HL-60 (cell line): Measurements from ENCODE around the gene MAPK11.

ENCODE experiments used
- DNase-seq, 2 experiments: peaks; one replicate each; pipeline ENCODE4 v3.0.0-alpha.2; 2010 to 2020; ENCODE audit warnings: low read depth in 1 of 2, low spot score in 1 of 2
- H3K27ac ChIP-seq: fragments of 250-450 bp; sonication (Bioruptor Pico); replicated peaks from 2 replicates; pipeline ENCODE4 v1.5.1; 2020; ENCODE audit warnings: mild to moderate bottlenecking, moderate library complexity
- H3K27me3 ChIP-seq: fragments of 250-450 bp; sonication (Bioruptor Pico); 2 replicates; pipeline ENCODE4 v1.5.1; 2021; ENCODE audit warnings: mild to moderate bottlenecking, moderate library complexity; ENCODE audit not compliant: insufficient read depth, poor library complexity, severe bottlenecking
- H3K4me3 ChIP-seq: replicated peaks from 2 replicates; pipeline ENCODE4 v1.5.1; 2011; ENCODE audit warnings: mild to moderate bottlenecking, control low read depth, low read length; ENCODE audit not compliant: insufficient read depth
- GABPA ChIP-seq: IDR thresholded peaks from 2 replicates; pipeline ENCODE4 v1.6.1; 2012; ENCODE audit warnings: low read depth
- POLR2AphosphoS5 ChIP-seq: IDR thresholded peaks from 2 replicates; pipeline ENCODE4 v1.6.1; 2012; ENCODE audit warnings: low read depth
- SPI1 ChIP-seq: IDR thresholded peaks from 2 replicates; pipeline ENCODE4 v1.6.1; 2012; ENCODE audit warnings: low read depth, mild to moderate bottlenecking, borderline replicate concordance
- TF ChIP-seq, protein P1 (sequence below): IDR thresholded peaks from one replicate; pipeline ENCODE4 v1.5.1; 2011; ENCODE audit warnings: low read length, control low read depth, inconsistent platforms; ENCODE audit not compliant: insufficient read depth
- TF ChIP-seq, protein P2 (sequence below): IDR thresholded peaks from 2 replicates; pipeline ENCODE4 v1.6.1; 2012; ENCODE audit warnings: low read depth; ENCODE audit not compliant: insufficient replicate concordance

The MAPK11 gene

DNA sequence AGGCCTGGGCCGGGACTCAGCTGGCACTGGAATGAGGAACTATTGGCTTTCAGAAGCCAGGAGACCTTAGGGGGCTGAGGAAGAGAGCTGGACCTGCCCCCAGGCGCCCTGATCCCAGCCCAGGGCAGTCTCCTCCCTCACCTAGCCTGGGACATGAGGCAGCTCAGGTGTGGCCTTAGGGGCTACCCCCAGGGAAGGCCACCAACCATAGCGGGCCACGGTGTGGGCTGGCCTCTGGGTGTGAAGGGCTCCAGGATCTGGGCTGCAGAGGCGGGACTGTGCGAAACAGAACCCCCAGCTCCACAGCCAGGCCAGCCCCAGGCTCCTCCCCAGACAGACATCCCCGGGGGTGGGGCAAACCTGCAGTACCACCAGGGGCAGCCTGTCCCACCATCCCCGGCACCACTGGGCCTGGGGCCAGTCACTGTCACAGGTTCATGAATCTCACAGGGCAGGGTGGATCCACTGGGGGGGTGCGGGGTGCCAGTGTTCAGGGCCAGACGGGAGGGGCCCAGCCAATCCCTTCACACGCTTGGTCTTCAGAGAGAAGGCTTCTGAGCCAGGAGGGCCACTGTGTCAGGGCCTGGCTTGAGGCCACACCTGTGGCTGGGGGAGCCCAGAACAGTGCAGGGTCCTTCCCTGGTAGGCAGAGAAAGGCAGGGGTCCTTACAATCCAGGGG is 33.8 kb upstream of the MAPK11 start:
- Histone ChIP-seq H3K27ac (peak overlapping the region; percentile 62), H3K4me3 (peak overlapping the region; percentile 17), H3K27me3 (no peaks in the 10 kb centered on the region)
- no peak for TF ChIP-seq POLR2AphosphoS5
- TF ChIP-seq, protein P1, sequence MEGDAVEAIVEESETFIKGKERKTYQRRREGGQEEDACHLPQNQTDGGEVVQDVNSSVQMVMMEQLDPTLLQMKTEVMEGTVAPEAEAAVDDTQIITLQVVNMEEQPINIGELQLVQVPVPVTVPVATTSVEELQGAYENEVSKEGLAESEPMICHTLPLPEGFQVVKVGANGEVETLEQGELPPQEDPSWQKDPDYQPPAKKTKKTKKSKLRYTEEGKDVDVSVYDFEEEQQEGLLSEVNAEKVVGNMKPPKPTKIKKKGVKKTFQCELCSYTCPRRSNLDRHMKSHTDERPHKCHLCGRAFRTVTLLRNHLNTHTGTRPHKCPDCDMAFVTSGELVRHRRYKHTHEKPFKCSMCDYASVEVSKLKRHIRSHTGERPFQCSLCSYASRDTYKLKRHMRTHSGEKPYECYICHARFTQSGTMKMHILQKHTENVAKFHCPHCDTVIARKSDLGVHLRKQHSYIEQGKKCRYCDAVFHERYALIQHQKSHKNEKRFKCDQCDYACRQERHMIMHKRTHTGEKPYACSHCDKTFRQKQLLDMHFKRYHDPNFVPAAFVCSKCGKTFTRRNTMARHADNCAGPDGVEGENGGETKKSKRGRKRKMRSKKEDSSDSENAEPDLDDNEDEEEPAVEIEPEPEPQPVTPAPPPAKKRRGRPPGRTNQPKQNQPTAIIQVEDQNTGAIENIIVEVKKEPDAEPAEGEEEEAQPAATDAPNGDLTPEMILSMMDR: no peak
- no peak for TF ChIP-seq SPI1
- TF ChIP-seq, protein P2, sequence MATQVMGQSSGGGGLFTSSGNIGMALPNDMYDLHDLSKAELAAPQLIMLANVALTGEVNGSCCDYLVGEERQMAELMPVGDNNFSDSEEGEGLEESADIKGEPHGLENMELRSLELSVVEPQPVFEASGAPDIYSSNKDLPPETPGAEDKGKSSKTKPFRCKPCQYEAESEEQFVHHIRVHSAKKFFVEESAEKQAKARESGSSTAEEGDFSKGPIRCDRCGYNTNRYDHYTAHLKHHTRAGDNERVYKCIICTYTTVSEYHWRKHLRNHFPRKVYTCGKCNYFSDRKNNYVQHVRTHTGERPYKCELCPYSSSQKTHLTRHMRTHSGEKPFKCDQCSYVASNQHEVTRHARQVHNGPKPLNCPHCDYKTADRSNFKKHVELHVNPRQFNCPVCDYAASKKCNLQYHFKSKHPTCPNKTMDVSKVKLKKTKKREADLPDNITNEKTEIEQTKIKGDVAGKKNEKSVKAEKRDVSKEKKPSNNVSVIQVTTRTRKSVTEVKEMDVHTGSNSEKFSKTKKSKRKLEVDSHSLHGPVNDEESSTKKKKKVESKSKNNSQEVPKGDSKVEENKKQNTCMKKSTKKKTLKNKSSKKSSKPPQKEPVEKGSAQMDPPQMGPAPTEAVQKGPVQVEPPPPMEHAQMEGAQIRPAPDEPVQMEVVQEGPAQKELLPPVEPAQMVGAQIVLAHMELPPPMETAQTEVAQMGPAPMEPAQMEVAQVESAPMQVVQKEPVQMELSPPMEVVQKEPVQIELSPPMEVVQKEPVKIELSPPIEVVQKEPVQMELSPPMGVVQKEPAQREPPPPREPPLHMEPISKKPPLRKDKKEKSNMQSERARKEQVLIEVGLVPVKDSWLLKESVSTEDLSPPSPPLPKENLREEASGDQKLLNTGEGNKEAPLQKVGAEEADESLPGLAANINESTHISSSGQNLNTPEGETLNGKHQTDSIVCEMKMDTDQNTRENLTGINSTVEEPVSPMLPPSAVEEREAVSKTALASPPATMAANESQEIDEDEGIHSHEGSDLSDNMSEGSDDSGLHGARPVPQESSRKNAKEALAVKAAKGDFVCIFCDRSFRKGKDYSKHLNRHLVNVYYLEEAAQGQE: no peak
- TF ChIP-seq GABPA: no peak
- peak; percentile 56 to 59 for DNase-seq

DNA sequence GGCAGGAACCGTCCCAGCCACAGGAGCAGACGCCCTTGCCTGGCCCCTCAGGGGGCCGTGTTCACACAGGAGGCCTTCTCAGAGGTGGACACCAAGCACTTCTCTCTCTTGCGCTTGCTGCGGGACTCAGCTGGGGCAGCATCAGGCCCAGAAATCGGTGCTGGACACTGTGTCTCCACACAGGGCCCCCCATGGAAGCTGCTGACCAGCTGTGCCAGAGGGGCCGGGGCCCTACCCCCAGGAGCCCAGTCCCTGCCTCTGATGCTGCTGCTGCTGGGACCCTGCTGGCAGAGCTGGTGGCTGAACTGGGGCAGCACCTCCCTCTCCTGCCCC is 33.3 kb upstream of the MAPK11 start:
- peak overlapping the region; percentile 17 for H3K4me3 ChIP-seq
- no peak for DNase-seq
- peak overlapping the region; percentile 62 for H3K27ac ChIP-seq
- no peaks in the 10 kb centered on the region for H3K27me3 ChIP-seq
- TF ChIP-seq, protein P2: no peak
- TF ChIP-seq, protein P1: no peak
- TF ChIP-seq SPI1: no peak
- TF ChIP-seq POLR2AphosphoS5: no peak
- no peak for TF ChIP-seq GABPA

DNA sequence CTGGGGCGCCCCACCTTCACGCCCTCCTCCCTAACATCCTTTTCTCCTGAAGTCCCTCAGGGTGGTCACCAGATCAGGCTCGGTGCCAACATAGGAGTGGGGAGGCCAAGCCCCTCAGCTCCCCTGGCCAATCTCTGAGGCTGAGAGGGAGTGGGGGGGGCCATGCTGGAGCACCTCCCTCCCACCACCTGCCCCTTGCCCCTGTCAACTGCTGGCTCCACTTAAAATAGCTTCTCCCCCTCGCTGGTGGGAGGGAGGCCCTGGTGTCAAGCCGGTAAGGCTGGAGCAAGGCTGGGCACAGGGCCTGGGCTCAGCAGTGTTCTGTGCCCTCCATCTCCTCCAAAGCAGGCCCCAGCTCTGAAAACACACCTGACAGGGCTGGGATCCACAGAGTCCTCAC is 32.4 kb upstream of the MAPK11 start:
- no peaks in the 10 kb centered on the region for H3K27me3 ChIP-seq
- no peak overlapping the region for H3K27ac ChIP-seq
- TF ChIP-seq, protein P1: no peak
- no peak for TF ChIP-seq SPI1
- TF ChIP-seq, protein P2: no peak
- TF ChIP-seq GABPA: no peak
- no peak for TF ChIP-seq POLR2AphosphoS5
- DNase-seq: no peak
- no peak overlapping the region for H3K4me3 ChIP-seq
